Measurements from ENCODE around the gene OR14K1.
"Not testable (repeated sequence)": the region's sequence is repeated elsewhere in the genome, so short reads cannot be mapped to it uniquely, and the experiment has no call there.

The OR14K1 gene

DNA sequence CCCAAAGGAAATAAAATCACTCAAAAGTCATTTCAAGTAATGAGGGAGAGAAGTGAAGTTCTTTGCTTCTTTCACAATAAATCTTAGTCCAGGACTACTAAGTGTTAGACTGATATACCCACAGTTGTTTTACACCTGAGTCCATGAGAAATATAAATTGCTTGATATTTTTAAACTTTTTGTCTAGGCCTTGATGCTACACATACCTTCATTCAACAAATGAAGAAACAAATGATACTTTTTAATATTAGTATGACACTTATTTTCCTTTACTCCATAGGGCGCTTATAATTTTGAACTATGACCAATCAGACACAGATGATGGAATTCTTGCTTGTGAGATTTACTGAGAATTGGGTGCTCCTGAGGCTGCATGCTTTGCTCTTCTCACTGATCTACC is at the start of gene OR14K1:
Gene OR14K1, plus strand, starts transcription at position 301 of the 400 bp plus-strand sequence. Its CDS starts 0 bp downstream, at position 301.
- Histone ChIP-seq H3K27ac (ENCODE audit: low read length) (no peak within 1 kb of the TSS), H3K4me1 (ENCODE audit: control insufficient read depth in 1 of 2, insufficient read depth in 2 of 2, low read length in 2 of 2) (no peaks in the 10 kb centered on the region), H3K4me3 (ENCODE audit: low read depth in 1 of 2, low read length in 2 of 2) (no peak within 1 kb of the TSS), H3K9me3 (ENCODE audit: control insufficient read depth in 1 of 2, low read length in 2 of 2) (no peaks in the 10 kb centered on the region), H3K36me3 (ENCODE audit: control insufficient read depth in 1 of 2, insufficient read depth in 2 of 2, low read length in 2 of 2) (no peaks in the 10 kb centered on the region), H3K27me3 (ENCODE audit: low read depth, low read length) (no peaks in the 10 kb centered on the region)

DNA sequence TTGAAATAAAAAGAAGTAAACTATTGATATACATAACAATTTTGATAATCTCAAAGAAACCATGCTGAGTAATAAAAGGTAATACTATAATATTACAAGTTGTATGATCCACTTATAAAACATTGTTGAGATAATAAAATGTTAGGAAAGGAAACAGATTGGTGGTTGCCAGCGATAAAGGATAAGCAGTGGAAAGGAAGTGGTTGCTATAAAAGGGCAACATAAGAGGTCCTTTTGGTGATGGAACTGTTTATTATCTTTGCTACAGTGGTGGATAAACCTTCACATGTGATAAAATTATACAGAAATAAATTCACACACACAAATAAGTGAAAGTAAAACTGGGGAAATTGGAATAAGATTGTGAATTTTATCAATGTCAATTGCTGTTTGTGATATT is 37.1 kb upstream of the OR14K1 start:
- Histone ChIP-seq H3K36me3 (ENCODE audit: control insufficient read depth in 1 of 2, insufficient read depth in 2 of 2, low read length in 2 of 2) (no peaks in the 10 kb centered on the region), H3K4me1 (ENCODE audit: control insufficient read depth in 1 of 2, insufficient read depth in 2 of 2, low read length in 2 of 2) (no peaks in the 10 kb centered on the region), H3K4me3 (ENCODE audit: low read depth in 1 of 2, low read length in 2 of 2) (no peak overlapping the region), H3K9me3 (ENCODE audit: control insufficient read depth in 1 of 2, low read length in 2 of 2) (peaks cover 0 to 7% of the 10 kb centered on the region in 2 donors), H3K27ac (ENCODE audit: low read length) (no peak overlapping the region), H3K27me3 (ENCODE audit: low read depth, low read length) (no peaks in the 10 kb centered on the region)

GRCh38 chr1:247710681-247711080 is 27.7 kb upstream of the OR14K1 start:
- H3K27ac ChIP-seq (ENCODE audit: low read length); H3K4me3 ChIP-seq (ENCODE audit: low read depth in 1 of 2, low read length in 2 of 2); H3K4me1 ChIP-seq (ENCODE audit: control insufficient read depth in 1 of 2, insufficient read depth in 2 of 2, low read length in 2 of 2); H3K9me3 ChIP-seq (ENCODE audit: control insufficient read depth in 1 of 2, low read length in 2 of 2); H3K36me3 ChIP-seq (ENCODE audit: control insufficient read depth in 1 of 2, insufficient read depth in 2 of 2, low read length in 2 of 2); H3K27me3 ChIP-seq (ENCODE audit: low read depth, low read length): not testable (repeated sequence)

DNA sequence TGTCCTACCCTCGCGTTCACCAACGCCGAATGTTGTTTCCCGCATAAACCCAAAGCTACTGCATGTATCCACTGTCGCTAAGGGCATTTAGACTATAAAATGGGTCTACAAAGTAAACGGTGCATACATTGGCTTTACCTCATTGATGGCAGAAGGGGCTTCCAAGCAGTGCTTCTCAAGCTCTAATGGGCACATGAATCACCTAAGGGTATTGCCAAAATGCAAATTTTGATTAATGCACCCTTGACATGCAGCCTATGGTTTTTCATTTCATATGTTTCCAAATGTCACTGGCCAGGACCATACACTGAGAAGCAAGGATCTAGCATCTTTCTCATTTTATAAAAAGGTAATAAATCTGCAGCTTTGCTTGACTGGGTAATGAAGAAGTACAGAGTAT is 24.7 kb upstream of the OR14K1 start:
- Histone ChIP-seq H3K4me1 (ENCODE audit: control insufficient read depth in 1 of 2, insufficient read depth in 2 of 2, low read length in 2 of 2) (no peaks in the 10 kb centered on the region), H3K27ac (ENCODE audit: low read length) (no peak overlapping the region), H3K36me3 (ENCODE audit: control insufficient read depth in 1 of 2, insufficient read depth in 2 of 2, low read length in 2 of 2) (no peaks in the 10 kb centered on the region), H3K4me3 (ENCODE audit: low read depth in 1 of 2, low read length in 2 of 2) (no peak overlapping the region), H3K9me3 (ENCODE audit: control insufficient read depth in 1 of 2, low read length in 2 of 2) (no peaks in the 10 kb centered on the region), H3K27me3 (ENCODE audit: low read depth, low read length) (no peaks in the 10 kb centered on the region)

DNA sequence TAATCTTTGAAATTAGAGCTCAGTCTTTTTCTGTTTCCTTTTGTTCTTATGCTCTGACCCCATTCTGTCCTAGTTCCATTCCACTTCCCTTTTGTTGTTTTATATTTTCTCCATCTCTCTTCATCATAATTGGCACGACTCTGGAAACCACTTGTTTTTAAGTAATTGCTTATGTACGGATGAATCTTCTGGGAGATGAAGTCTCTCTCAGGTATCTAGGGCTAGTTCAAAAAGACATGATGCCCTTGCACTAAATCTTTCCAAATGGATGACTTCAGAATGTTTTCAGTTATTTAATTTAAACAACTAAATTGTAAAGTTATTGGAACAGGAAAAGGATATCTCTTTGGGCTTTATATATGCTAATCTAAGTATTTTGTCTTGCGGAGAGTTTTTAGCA is 21.9 kb upstream of the OR14K1 start, which contains the start of gene OR6F1:
Gene OR6F1, minus strand, starts transcription at position 101 of the 400 bp plus-strand sequence. CDS start 3,891 bp downstream, outside the sequence.
- Histone ChIP-seq H3K36me3 (ENCODE audit: control insufficient read depth in 1 of 2, insufficient read depth in 2 of 2, low read length in 2 of 2) (no peaks in the 10 kb centered on the region), H3K4me3 (ENCODE audit: low read depth in 1 of 2, low read length in 2 of 2) (no peak within 1 kb of the TSS), H3K9me3 (ENCODE audit: control insufficient read depth in 1 of 2, low read length in 2 of 2) (peaks cover 0 to 4% of the 10 kb centered on the region in 2 donors), H3K27ac (ENCODE audit: low read length) (no peak within 1 kb of the TSS), H3K27me3 (ENCODE audit: low read depth, low read length) (no peaks in the 10 kb centered on the region), H3K4me1 (ENCODE audit: control insufficient read depth in 1 of 2, insufficient read depth in 2 of 2, low read length in 2 of 2) (no peaks in the 10 kb centered on the region)

- Histone ChIP-seq H3K9me3 (ENCODE audit: control insufficient read depth in 1 of 2, low read length in 2 of 2) (peaks cover 0 to 12% of the 10 kb centered on the region in 2 donors), H3K36me3 (ENCODE audit: control insufficient read depth in 1 of 2, insufficient read depth in 2 of 2, low read length in 2 of 2) (no peaks in the 10 kb centered on the region), H3K4me1 (ENCODE audit: control insufficient read depth in 1 of 2, insufficient read depth in 2 of 2, low read length in 2 of 2) (no peaks in the 10 kb centered on the region), H3K27ac (ENCODE audit: low read length) (no peak overlapping the region), H3K27me3 (ENCODE audit: low read depth, low read length) (no peaks in the 10 kb centered on the region), H3K4me3 (ENCODE audit: low read depth in 1 of 2, low read length in 2 of 2) (no peak overlapping the region)
Measured at GRCh38 chr1:247721222-247721621, 17.2 kb upstream of the OR14K1 start.

GRCh38 chr1:247740721-247741120 is 2.3 kb downstream of the OR14K1 start:
- H3K4me1 ChIP-seq (ENCODE audit: control insufficient read depth in 1 of 2, insufficient read depth in 2 of 2, low read length in 2 of 2), result no peaks in the 10 kb centered on the region
- H3K27ac ChIP-seq (ENCODE audit: low read length), result no peak overlapping the region
- H3K4me3 ChIP-seq (ENCODE audit: low read depth in 1 of 2, low read length in 2 of 2), result no peak overlapping the region
- no peaks in the 10 kb centered on the region for H3K27me3 ChIP-seq (ENCODE audit: low read depth, low read length)
- H3K9me3 ChIP-seq (ENCODE audit: control insufficient read depth in 1 of 2, low read length in 2 of 2), result no peaks in the 10 kb centered on the region
- H3K36me3 ChIP-seq (ENCODE audit: control insufficient read depth in 1 of 2, insufficient read depth in 2 of 2, low read length in 2 of 2), result no peaks in the 10 kb centered on the region

- Histone ChIP-seq H3K36me3 (ENCODE audit: control insufficient read depth in 1 of 2, insufficient read depth in 2 of 2, low read length in 2 of 2) (no peaks in the 10 kb centered on the region), H3K4me3 (ENCODE audit: low read depth in 1 of 2, low read length in 2 of 2) (no peak overlapping the region), H3K4me1 (ENCODE audit: control insufficient read depth in 1 of 2, insufficient read depth in 2 of 2, low read length in 2 of 2) (no peaks in the 10 kb centered on the region), H3K9me3 (ENCODE audit: control insufficient read depth in 1 of 2, low read length in 2 of 2) (no peaks in the 10 kb centered on the region), H3K27me3 (ENCODE audit: low read depth, low read length) (no peaks in the 10 kb centered on the region), H3K27ac (ENCODE audit: low read length) (no peak overlapping the region)
Measured at GRCh38 chr1:247741756-247742155, 3.3 kb downstream of the OR14K1 start.

DNA sequence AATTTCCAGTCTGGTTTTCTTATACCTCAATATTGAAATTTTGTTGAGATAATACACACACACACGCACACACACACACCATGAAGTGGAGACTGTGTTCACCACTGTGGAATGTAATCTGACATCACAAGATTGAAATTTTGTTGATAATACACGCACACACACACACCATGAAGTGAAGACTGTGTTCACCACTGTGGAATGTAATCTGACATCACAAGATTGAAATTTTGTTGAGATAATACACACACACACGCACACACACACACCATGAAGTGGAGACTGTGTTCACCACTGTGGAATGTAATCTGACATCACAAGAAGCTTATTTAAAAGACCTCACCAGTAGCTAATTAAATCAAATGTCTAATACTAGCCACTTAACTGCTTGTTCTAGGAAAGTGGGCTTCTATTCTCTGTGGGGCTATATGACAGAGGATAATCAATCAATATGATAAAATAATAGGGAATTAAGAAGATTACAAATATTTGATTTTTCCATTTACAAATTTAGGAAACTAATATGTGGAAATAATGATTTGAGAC is 3.9 kb downstream of the OR14K1 start:
- H3K36me3 ChIP-seq (ENCODE audit: control insufficient read depth in 1 of 2, insufficient read depth in 2 of 2, low read length in 2 of 2); H3K27ac ChIP-seq (ENCODE audit: low read length); H3K9me3 ChIP-seq (ENCODE audit: control insufficient read depth in 1 of 2, low read length in 2 of 2); H3K4me1 ChIP-seq (ENCODE audit: control insufficient read depth in 1 of 2, insufficient read depth in 2 of 2, low read length in 2 of 2); H3K27me3 ChIP-seq (ENCODE audit: low read depth, low read length); H3K4me3 ChIP-seq (ENCODE audit: low read depth in 1 of 2, low read length in 2 of 2): not testable (repeated sequence)

GRCh38 chr1:247746391-247746935 is 8.0 kb downstream of the OR14K1 start:
- no peaks in the 10 kb centered on the region for H3K27me3 ChIP-seq (ENCODE audit: low read depth, low read length)
- no peaks in the 10 kb centered on the region for H3K36me3 ChIP-seq (ENCODE audit: control insufficient read depth in 1 of 2, insufficient read depth in 2 of 2, low read length in 2 of 2)
- H3K4me1 ChIP-seq (ENCODE audit: control insufficient read depth in 1 of 2, insufficient read depth in 2 of 2, low read length in 2 of 2), result no peaks in the 10 kb centered on the region
- H3K27ac ChIP-seq (ENCODE audit: low read length), result no peak overlapping the region
- peaks cover 0 to 12% of the 10 kb centered on the region in 2 donors for H3K9me3 ChIP-seq (ENCODE audit: control insufficient read depth in 1 of 2, low read length in 2 of 2)
- H3K4me3 ChIP-seq (ENCODE audit: low read depth in 1 of 2, low read length in 2 of 2), result no peak overlapping the region

DNA sequence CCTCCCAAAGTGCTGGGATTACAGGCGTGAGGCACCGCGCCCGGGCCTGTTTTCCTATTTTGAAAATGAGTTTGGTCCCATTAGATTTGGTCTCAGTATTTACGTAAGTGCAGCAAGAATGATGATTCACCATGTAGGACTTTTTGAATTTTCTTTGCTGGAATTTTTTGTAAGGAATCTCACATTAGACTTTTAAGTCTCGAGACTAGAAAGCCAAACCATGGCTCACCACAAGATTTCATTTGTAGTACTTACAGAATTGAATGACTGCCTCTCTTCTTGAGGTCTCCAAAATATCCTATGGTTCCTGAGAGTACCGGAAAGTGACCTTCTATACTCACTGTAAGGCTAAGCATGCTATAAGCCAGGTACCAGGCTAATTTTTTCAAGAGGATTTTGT is 9.2 kb downstream of the OR14K1 start:
- Histone ChIP-seq H3K27ac (ENCODE audit: low read length) (no peak overlapping the region), H3K4me3 (ENCODE audit: low read depth in 1 of 2, low read length in 2 of 2) (no peak overlapping the region), H3K4me1 (ENCODE audit: control insufficient read depth in 1 of 2, insufficient read depth in 2 of 2, low read length in 2 of 2) (no peaks in the 10 kb centered on the region), H3K9me3 (ENCODE audit: control insufficient read depth in 1 of 2, low read length in 2 of 2) (peaks cover 0 to 12% of the 10 kb centered on the region in 2 donors), H3K36me3 (ENCODE audit: control insufficient read depth in 1 of 2, insufficient read depth in 2 of 2, low read length in 2 of 2) (no peaks in the 10 kb centered on the region), H3K27me3 (ENCODE audit: low read depth, low read length) (no peaks in the 10 kb centered on the region)

DNA sequence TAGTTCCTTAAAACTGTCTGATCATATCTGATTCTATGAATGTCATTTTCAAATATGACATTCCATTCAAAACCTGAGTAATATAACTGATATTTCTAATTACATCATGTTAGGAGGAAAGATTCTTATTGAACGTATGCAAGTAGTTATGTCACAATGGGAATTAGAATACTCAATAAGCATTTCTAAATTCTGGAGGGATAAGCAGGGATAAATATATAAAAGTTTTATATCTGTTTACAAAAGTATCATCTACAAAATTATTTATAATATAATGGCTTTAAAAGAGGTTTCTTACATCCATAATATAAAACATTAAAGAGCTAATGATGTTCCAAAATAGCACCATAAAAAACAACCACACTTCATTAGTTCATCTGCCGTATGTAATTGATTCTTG is 9.6 kb downstream of the OR14K1 start, which contains the start of gene OR14A2:
Gene OR14A2, minus strand, starts transcription at position 101 of the 400 bp plus-strand sequence.
- H3K27me3 ChIP-seq (ENCODE audit: low read depth, low read length), result no peaks in the 10 kb centered on the region
- H3K4me1 ChIP-seq (ENCODE audit: control insufficient read depth in 1 of 2, insufficient read depth in 2 of 2, low read length in 2 of 2), result no peaks in the 10 kb centered on the region
- H3K9me3 ChIP-seq (ENCODE audit: control insufficient read depth in 1 of 2, low read length in 2 of 2), result peaks cover 0 to 12% of the 10 kb centered on the region in 2 donors

More for the DNA sequence above, 9.6 kb downstream of the OR14K1 start, which contains the start of gene OR14A2:
- Histone ChIP-seq H3K36me3 (ENCODE audit: control insufficient read depth in 1 of 2, insufficient read depth in 2 of 2, low read length in 2 of 2) (no peaks in the 10 kb centered on the region), H3K4me3 (ENCODE audit: low read depth in 1 of 2, low read length in 2 of 2) (no peak within 1 kb of the TSS), H3K27ac (ENCODE audit: low read length) (no peak within 1 kb of the TSS)

Data from muscle layer of duodenum (tissue), 2 donors.